A673 (cell line): Measurements from ENCODE around the gene ETV6.

Experiments used
- EZH2 ChIP-seq: fragments of 200-600 bp; sonication (generic); IDR thresholded peaks from 2 replicates; pipeline ENCODE4 v1.6.1; 2017; ENCODE audit warnings: borderline replicate concordance, low read depth, mild to moderate bottlenecking, mixed read lengths, antibody characterized with exemption, low read length; ENCODE audit not compliant: poor library complexity, severe bottlenecking
- TF ChIP-seq, protein P1 (sequence below): fragments of 300-800, 200-600 bp; sonication (generic); conservative IDR thresholded peaks from 2 replicates; pipeline ENCODE4 v1.5.1; 2017; ENCODE audit warnings: low read depth, mild to moderate bottlenecking, antibody characterized with exemption, low read length, moderate library complexity, mixed read lengths

DNA sequence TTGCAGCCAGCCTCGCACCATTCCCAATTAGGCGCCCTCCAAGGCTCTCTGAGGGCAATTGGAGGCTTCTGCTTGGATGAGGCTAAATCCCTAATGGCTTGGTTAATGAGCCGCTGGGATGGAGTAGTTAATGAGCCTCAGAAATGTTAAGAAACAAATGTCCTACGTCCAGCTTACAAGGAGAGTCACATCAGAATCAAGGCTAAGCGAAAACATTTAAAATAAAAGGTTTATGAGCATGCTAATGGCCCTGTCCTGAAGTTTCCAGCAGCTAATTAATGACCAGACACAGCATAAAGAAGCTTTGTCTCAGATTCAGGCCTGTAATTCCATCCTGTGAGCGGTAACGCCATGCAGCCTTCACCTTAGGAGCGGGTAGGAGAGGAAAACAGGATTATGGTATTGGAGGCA lies 220.6 kb downstream of the ETV6 start:
- TF ChIP-seq, protein P1, sequence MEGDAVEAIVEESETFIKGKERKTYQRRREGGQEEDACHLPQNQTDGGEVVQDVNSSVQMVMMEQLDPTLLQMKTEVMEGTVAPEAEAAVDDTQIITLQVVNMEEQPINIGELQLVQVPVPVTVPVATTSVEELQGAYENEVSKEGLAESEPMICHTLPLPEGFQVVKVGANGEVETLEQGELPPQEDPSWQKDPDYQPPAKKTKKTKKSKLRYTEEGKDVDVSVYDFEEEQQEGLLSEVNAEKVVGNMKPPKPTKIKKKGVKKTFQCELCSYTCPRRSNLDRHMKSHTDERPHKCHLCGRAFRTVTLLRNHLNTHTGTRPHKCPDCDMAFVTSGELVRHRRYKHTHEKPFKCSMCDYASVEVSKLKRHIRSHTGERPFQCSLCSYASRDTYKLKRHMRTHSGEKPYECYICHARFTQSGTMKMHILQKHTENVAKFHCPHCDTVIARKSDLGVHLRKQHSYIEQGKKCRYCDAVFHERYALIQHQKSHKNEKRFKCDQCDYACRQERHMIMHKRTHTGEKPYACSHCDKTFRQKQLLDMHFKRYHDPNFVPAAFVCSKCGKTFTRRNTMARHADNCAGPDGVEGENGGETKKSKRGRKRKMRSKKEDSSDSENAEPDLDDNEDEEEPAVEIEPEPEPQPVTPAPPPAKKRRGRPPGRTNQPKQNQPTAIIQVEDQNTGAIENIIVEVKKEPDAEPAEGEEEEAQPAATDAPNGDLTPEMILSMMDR = no peak
- no peak for TF ChIP-seq EZH2
